Large intestine (tissue), 3 donors: Measurements from ENCODE around the gene NUAK1. TPM values are rescaled to one million over a fixed set of nuclear protein-coding genes. Genes with fewer than 3 reads are reported as not detected.

Experiments used
- DNase-seq, 2 donors: peaks; one replicate each; pipeline versions ENCODE4 v3.0.0 to v3.0.0-alpha.2; 2013
- H3K27ac ChIP-seq: one replicate; pipeline ENCODE4 v1.5.1; 2013; ENCODE audit warnings: low read length
- H3K27me3 ChIP-seq: 2 replicates; pipeline ENCODE4 v1.6.1; 2013; ENCODE audit warnings: low read length; ENCODE audit not compliant: control insufficient read depth, insufficient read depth
- H3K36me3 ChIP-seq: 2 replicates; pipeline ENCODE4 v1.6.1; 2013; ENCODE audit warnings: low read length; ENCODE audit not compliant: control insufficient read depth, insufficient read depth
- H3K4me1 ChIP-seq: one replicate; pipeline ENCODE4 v1.6.1; 2013; ENCODE audit warnings: low read length; ENCODE audit not compliant: control insufficient read depth, insufficient read depth
- H3K4me3 ChIP-seq: one replicate; pipeline ENCODE4 v1.5.1; 2013; ENCODE audit warnings: low read length
- H3K9me3 ChIP-seq: one replicate; pipeline ENCODE4 v1.6.1; 2013; ENCODE audit warnings: mild to moderate bottlenecking, low read depth, low read length, moderate library complexity; ENCODE audit not compliant: control insufficient read depth
- WGBS: methylation state at CpG from one replicate; pipeline ENCODE4 v1.1.5; 2013; ENCODE audit warnings: low lambda C conversion rate; ENCODE audit not compliant: insufficient coverage; 5-methylcytosine and 5-hydroxymethylcytosine counted together
- polyA plus RNA-seq: library from polyadenylated mRNA; unstranded; fragments of 120-200 nt; gene quantifications from one replicate; pipeline ENCODE4 v1.2.1, GENCODE V29; 2013

Gene NUAK1
- polyA plus RNA-seq, 1 donor = 3.1 TPM

DNA sequence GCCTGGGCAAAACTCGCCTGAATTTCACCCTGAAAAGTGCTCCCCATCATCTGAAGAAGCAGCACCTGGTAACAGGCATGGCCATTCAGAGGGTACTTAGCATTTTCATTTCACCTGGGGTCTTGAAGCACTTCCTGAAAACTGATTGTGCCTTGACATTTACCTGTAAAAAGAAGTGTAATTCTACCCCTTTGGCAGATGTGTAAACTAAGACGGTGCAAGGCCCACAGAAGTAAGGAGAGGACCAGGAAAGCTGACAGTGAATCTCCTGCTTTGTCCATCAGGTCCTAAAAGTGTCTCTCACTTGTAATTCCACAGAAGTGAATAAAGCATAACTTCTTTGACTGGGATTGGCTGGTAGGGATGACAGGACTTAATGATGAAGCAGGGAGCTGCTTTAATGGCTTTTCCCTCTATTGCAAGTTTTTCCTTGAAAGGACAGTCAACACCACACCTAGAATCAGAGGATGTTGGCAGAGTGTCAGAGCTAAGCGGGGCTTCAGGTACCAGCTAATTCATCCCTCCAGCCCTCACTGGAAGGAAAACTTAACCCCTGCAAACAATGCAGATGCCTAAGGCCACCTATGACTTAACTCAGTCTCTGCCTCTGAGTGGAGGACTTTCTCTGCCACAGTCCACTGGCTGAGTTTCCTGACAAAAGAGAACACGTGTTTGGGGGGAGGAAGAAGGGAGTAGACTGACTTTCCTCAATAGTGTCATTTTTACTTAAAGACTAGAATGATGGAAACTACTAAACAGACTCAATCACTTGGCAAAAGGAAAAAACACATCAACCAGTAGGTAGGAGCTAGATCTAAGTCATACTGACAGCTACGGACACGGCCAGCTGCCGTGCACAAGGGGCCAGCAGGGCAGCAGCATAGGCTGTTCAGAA lies 74.7 kb downstream of the NUAK1 start:
- 86% methylated on average over 1 of the region's 7 CpGs for WGBS
- H3K4me1 ChIP-seq = no peaks in the 10 kb centered on the region
- no peak overlapping the region for H3K4me3 ChIP-seq
- H3K27ac ChIP-seq = no peak overlapping the region
- H3K9me3 ChIP-seq = no peaks in the 10 kb centered on the region
- H3K27me3 ChIP-seq = no peaks in the 10 kb centered on the region
- peaks cover 5% of the 10 kb centered on the region for H3K36me3 ChIP-seq
- no peak for DNase-seq

DNA sequence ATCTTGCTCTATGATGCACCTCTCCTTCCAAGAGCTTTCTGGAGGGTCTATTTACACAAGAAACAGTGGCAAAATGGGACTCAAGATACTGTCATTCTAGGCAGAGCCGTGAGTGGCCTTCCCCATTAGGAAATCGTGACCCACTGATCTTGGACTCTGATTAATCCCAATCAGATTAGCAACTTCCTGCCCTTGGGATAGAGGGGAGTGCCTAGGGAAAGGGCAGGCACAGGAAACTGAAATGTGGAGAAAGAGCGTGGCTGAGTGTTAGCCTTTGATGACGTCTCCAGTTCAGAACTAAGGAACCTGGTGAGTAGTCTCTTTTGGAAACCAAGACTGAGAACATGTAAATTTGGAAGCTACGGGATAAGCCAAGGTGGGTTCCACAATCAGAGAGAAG lies 76.1 kb downstream of the NUAK1 start:
- Histone ChIP-seq H3K27ac (no peak overlapping the region), H3K4me3 (no peak overlapping the region), H3K4me1 (no peaks in the 10 kb centered on the region), H3K9me3 (no peaks in the 10 kb centered on the region), H3K36me3 (peaks cover 5% of the 10 kb centered on the region), H3K27me3 (no peaks in the 10 kb centered on the region)
- no peak for DNase-seq
- WGBS = 100% methylated on average over 1 of the region's 5 CpGs

DNA sequence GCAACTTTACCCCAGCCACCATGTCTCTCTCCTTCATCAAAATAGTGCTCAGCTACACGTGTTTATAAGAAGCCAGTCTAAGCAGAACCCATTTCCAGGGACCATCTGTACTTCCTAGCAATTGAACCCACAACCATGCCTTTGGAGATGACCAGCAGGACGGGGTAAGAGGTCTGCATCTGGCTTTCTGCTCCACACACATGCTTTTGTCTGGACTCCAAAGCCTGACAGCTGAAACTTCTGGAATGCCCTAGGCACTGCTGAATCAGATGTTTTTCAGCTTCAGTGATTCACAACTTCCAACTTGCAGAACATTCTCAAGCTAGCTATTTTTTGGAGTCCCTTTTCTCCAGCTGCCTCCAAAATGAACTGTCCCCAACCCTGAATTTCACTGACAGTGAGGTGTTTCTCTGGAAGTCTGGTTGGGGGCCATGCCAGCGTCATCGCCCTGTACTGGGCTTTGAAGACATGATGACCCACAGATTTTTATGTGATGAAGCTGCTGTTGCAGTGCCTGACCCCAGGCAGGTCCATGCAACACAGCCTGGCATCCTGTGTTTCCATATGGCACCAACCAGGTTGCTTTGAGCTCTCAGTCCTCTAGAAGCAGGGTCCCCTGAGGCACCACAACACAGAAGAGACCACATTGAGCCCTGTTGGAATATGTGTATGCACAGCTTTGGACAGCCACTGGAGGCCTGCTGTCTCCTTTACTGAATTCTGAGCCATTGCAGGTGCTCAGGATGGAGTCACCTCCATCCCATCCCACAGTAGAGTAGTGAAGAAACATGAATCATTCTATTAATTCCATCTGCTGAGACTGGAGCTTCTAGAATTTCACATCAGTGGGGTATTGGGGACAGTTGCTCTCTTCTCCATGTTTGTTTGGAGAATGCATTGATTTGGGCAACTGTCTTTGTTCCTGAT lies 80.2 kb downstream of the NUAK1 start:
- Histone ChIP-seq H3K27me3 (no peaks in the 10 kb centered on the region), H3K36me3 (no peaks in the 10 kb centered on the region), H3K27ac (no peak overlapping the region), H3K9me3 (no peaks in the 10 kb centered on the region), H3K4me1 (no peaks in the 10 kb centered on the region), H3K4me3 (no peak overlapping the region)
- no peak for DNase-seq
- no CpG with 5 or more reads among the region's 4 CpGs for WGBS

DNA sequence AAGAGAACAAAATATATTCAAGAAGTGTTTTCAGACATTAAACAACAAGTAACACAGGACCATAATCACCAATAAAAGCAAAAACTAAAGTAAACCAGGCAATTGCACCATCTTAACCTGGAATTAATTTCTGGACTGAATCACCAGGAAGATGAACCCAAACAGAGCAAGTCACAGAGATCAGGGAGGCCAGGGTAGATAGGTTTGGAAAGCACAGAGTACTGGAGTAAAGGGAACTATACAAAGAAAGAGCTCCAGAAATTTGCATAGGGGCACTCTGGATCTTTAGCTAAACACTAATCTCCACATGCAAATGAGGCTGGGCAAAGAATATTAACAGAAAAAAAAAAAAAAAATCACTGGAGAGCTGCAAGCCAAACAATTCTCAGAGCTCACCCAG lies 84.7 kb downstream of the NUAK1 start:
- Histone ChIP-seq H3K36me3 (no peaks in the 10 kb centered on the region), H3K27ac (no peak overlapping the region), H3K4me1 (no peaks in the 10 kb centered on the region), H3K4me3 (no peak overlapping the region), H3K9me3 (no peaks in the 10 kb centered on the region), H3K27me3 (peaks cover 14% of the 10 kb centered on the region)
- DNase-seq = no peak

DNA sequence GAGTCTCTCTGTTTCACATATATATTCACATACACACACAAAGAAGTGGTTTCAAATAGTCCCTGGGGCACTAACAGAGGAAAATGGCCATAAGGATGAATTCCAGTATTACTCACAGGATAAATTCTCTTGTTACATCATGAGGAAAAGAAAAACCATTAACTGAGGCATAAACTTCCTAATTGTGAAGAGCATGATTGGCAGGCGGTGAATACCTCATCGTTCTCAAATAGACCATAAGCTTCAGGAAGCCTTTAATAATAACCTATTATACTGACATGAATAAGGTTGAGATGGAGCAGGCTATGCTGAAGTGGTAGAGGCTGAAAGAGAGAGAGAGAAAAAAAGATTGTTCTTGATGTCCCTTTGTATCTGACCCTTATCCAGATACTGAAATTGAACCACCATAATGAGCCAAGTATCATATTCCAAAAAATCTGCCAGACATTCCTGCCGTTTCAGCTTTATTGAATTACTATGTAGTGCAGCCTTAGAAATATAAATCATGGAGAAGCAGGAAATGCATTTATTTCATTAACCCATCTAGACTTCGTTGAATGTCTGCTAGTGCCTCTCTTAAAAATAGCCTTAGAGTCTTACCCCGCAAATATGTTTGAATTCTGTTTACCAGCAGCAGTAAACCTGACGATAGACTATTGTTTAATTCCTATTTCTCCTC lies 86.8 kb downstream of the NUAK1 start:
- Histone ChIP-seq H3K4me3 (no peak overlapping the region), H3K27ac (no peak overlapping the region), H3K36me3 (no peaks in the 10 kb centered on the region), H3K4me1 (no peaks in the 10 kb centered on the region), H3K27me3 (peaks cover 24% of the 10 kb centered on the region), H3K9me3 (no peaks in the 10 kb centered on the region)
- WGBS = 86% methylated on average over 3 of the region's 6 CpGs
- DNase-seq = no peak

DNA sequence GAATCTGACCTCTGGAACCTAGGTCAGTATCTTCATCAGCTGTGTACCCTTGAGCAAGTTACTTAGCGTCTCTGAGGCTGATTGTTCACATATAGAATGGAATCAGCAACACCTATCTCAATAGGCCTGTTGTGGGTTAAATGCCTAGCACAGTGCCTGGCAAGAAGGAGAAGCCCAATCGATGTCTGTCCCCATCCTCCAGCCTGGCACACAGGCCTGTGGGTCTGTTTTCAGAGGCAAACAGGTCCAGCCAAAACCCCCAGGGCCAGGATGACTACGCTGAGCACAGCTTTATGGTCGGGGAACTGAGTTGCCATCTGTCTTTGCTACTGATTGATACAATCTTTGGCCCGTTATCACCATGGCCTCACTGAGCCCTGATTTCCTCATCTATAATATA lies 89.2 kb downstream of the NUAK1 start:
- WGBS = no CpG with 5 or more reads among the region's 5 CpGs
- Histone ChIP-seq H3K27ac (no peak overlapping the region), H3K4me1 (no peaks in the 10 kb centered on the region), H3K4me3 (no peak overlapping the region), H3K27me3 (peaks cover 24% of the 10 kb centered on the region), H3K9me3 (no peaks in the 10 kb centered on the region), H3K36me3 (no peaks in the 10 kb centered on the region)
- DNase-seq = no peak

DNA sequence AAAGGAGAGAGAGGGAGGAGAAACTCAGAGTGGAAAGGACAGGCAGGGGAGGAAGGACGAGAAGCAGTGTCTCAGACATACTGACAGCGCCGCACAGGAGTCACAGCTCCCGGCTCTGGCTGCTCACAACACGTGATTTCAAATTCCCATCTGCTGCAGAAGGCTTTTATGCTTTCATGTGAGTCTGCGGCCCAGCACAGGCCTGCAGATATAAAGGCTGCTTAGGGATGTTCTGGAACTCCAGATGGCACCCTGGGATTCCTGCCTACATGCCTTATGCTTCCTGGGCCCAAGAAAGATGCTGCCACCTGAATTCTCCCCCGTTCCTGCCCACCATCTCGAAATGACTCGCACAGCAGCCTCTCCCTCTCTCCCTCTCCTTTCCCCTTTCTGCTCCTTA lies 89.6 kb downstream of the NUAK1 start:
- no peaks in the 10 kb centered on the region for H3K9me3 ChIP-seq
- H3K27me3 ChIP-seq = peaks cover 24% of the 10 kb centered on the region
- no CpG with 5 or more reads among the region's 9 CpGs for WGBS
- no peaks in the 10 kb centered on the region for H3K4me1 ChIP-seq
- H3K4me3 ChIP-seq = no peak overlapping the region
- peak in 1 of 2 donors; percentile 8 for DNase-seq
- no peak overlapping the region for H3K27ac ChIP-seq
- no peaks in the 10 kb centered on the region for H3K36me3 ChIP-seq

DNA sequence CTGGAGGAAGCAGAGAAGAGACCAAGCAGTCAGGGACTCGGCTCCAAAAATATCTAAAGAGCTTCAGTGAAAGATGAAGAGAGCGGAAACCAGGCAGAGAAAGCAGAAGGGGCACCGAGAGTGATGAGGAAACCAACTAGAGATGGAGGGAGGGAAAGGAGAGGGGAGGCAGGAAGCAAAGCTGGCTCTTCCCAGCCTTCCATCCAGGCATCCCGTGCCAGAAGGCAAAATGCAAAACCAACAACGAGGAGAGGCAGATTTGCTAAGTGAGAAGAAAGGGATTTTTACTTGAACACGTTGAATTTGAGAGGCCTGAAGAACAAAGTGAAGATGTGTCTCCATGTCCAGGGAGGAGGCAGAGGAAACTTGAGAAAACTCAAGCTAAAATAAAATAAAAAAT lies 90.1 kb downstream of the NUAK1 start:
- Histone ChIP-seq H3K27ac (no peak overlapping the region), H3K27me3 (peaks cover 24% of the 10 kb centered on the region), H3K4me1 (no peaks in the 10 kb centered on the region), H3K36me3 (no peaks in the 10 kb centered on the region), H3K9me3 (no peaks in the 10 kb centered on the region), H3K4me3 (no peak overlapping the region)
- no peak for DNase-seq
- 64% methylated on average over 5 of the region's 6 CpGs for WGBS

DNA sequence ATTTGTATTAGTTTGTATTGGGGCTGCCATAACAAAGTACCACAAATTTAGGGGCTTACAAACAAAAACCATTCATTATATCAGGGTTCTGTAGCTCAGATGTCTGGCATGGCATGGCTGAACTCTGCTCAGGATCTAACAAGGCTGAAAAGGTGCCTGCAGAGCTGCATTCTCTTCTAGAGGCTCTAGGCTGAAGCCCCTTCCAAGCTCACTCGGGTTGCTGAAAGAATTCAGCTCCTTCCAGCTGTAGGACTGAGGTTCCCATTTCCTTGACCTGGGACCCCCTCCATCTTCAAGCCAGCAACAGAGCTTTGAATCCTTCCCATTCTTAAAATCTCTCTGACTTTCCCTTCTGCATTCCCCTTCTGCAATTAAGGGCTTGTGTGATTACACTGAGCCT lies 90.7 kb downstream of the NUAK1 start:
- WGBS = no CpG with 5 or more reads among the region's 1 CpG
- H3K36me3 ChIP-seq = no peaks in the 10 kb centered on the region

DNA sequence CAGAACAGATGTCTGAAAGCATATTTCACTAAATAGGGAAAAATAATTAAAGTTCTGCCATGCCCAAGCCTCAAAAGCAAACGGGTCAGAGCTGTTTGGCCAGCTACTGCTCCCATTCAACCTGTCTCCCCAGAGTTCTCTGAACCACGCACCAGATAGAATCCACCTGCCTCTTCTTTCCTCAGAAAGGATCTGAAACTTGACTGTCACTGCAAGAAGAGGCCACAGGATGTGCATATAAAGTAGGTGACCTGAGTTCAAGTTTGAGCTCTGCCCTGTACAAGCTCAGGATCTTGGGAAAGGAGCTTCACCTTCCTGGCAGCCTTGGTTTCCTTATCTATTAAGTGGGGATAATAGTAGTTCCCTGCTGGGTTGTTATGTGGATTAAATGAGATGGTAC lies 91.8 kb downstream of the NUAK1 start:
- WGBS = no CpG with 5 or more reads among the region's 2 CpGs
- H3K27ac ChIP-seq = no peak overlapping the region
- H3K4me3 ChIP-seq = no peak overlapping the region
- H3K27me3 ChIP-seq = peaks cover 21% of the 10 kb centered on the region
- DNase-seq = no peak
- H3K4me1 ChIP-seq = no peaks in the 10 kb centered on the region
- H3K36me3 ChIP-seq = no peaks in the 10 kb centered on the region
- no peaks in the 10 kb centered on the region for H3K9me3 ChIP-seq

More for the DNA sequence above, 90.7 kb downstream of the NUAK1 start:
- H3K4me3 ChIP-seq = no peak overlapping the region
- H3K27me3 ChIP-seq = peaks cover 24% of the 10 kb centered on the region
- H3K27ac ChIP-seq = no peak overlapping the region
- DNase-seq = no peak
- no peaks in the 10 kb centered on the region for H3K4me1 ChIP-seq
- no peaks in the 10 kb centered on the region for H3K9me3 ChIP-seq
